GM19193 (cell line): Measurements from ENCODE around the gene GRM5.

Experiments
- POLR2A ChIP-seq: IDR thresholded peaks from 4 replicates; pipeline ENCODE4 v1.6.1; 2011; ENCODE audit not compliant: insufficient read depth, insufficient read length; ENCODE audit errors: extremely low read depth

GRM5 gene

GRCh38 chr11:88819616-88820015, 246.2 kb downstream of the GRM5 start:
- TF ChIP-seq POLR2A: no peak

- TF ChIP-seq POLR2A: no peak
Measured at GRCh38 chr11:88818978-88819377, 246.8 kb downstream of the GRM5 start.

GRCh38 chr11:88815505-88815904, 250.3 kb downstream of the GRM5 start:
- no peak for TF ChIP-seq POLR2A

DNA sequence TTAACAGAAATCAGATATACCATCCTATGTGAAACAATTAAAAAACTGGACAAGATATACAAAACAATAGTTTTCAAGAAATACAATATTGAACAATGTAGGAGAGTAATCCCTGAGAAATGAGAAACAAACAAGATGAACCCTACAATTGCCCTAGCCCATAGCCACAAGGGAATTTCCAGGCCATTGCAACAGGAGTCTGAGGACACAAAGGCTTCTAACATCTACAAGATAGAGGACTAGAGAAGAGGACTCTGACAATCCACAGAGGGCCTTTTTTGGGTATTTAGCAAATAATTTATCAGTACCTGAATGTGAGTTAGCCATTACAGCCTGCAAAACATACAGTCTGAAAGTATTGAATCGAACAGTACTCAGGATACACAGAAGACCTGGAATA, 251.7 kb downstream of the GRM5 start:
- no peak for TF ChIP-seq POLR2A

- TF ChIP-seq POLR2A: no peak
Measured at GRCh38 chr11:88813233-88813915, 252.4 kb downstream of the GRM5 start.

GRCh38 chr11:88810420-88811097, 255.2 kb downstream of the GRM5 start:
- no peak for TF ChIP-seq POLR2A

GRCh38 chr11:88809126-88809525, 256.7 kb downstream of the GRM5 start:
- no peak for TF ChIP-seq POLR2A

- TF ChIP-seq POLR2A: no peak
Measured at GRCh38 chr11:88807349-88807748, 258.4 kb downstream of the GRM5 start.

DNA sequence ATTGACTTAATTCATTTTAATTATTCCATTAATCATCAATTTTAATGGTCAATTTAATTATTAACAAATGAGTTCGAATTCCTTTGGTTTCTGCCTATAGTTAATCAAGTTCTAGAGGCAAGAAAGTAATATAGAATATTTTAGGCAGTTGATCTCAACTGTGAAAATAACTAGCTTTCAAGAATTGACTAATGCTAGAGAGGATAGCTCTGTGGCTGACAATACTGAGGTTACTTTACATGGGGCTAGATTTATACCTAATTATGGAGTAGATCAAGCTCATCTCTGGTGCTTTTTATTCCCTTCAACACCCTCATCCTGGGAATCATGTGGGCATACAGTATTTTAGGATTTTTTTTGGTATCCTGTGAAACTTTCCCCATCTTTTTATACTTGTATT, 259.4 kb downstream of the GRM5 start:
- TF ChIP-seq POLR2A: no peak

DNA sequence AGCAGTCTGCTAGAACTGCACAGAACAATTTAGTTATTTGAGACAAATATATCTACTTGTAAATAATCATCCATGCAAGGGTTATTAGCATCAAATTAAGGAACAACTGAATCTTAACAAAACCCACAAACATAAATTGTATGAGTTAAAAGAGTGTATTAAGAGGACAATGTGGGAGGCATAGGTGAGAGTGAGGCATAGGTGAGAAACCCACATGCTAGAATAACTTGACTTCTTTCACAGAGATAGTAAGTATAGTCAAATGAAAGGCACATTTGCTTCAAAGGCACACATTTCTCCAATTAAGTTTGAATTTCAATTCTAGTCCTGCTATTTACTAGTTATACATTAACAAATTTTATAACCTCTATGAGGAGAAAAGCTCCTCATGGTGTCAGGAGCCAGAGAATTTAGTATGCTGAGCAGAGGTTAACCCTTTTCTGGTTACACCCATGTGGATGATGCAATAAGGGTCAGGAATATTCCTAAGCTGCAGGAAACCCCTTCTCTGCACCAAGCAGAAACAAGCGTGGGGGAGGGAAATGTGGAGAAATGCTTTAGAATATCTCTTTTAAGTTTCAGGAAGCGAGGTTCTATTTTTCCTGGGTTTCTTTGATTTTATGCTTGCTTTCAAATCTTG, 264.2 kb downstream of the GRM5 start:
- TF ChIP-seq POLR2A: no peak

DNA sequence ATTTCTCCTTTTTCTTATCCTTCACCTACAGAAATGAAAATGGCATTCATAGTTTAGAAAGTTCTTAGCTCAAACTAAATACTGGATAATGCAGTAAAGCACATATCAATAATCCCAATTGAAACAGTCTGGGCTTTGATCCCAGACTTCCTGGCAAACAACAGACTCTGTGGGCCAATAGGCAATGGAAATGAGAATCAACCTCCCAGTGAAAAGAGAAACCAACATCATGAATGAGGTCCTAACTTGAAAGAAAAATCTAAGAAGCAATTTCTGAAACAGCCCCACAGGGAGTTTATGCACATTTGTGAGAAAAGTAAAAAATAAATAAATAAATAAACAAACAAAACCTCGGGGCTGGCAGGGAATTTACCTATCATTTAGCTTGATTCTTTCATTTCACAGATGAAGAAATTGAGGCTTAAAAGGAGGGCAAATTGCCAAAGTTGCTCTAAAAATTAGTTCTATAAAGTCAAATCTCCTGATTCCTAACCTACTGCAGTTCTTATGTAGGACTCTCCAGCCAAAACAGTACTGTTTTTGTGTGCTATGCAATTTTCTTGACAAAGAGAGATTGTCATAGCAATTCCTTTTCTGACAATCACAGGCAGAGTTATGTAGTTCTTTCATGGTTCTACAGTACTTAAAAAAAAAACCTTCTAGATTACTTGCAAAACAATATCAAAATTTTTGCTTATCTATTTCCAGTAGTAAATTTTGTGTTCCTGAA, 265.8 kb downstream of the GRM5 start:
- no peak for TF ChIP-seq POLR2A

DNA sequence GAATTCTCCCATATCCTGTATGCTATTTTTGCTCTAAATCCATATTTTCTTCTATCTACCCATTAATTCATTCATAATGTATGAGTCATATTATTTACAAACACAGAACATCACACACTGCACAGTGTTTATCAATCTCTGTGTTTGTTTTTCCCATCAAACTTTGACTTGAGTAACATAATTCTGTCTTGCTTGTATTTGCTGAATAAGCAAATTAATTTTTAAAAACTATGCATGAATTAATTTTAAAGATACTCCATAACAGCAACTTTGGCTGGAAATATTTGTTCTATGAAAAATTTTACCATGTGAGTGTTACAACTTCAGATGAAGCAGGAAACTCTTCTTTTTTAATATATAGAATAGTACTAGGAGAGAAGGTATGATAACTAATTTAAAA, 275.6 kb downstream of the GRM5 start:
- TF ChIP-seq POLR2A: no peak

DNA sequence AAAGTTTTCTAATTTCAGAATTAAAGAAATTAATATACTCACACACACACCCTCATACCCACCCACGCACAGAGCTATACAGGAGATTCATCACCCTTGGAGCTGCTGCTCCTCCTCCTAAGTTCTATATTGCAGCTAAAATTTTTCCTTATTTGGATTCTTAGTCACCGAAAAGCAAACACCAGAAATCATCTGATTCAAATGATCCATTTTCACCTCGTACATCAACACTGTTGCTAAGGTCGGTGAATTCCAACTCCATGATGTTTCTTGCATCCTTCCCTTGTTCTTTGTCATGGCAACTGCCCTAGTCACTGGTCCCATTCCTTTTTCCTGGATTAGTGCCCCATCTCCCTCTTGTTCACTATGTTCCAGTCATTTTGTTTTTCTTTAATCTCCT, 286.2 kb downstream of the GRM5 start:
- no peak for TF ChIP-seq POLR2A

GRCh38 chr11:88770475-88771079, 295.2 kb downstream of the GRM5 start:
- TF ChIP-seq POLR2A: no peak

- no peak for TF ChIP-seq POLR2A
Measured at GRCh38 chr11:88744140-88744539, 321.6 kb downstream of the GRM5 start.
